ENCODE data around the gene KDM1B. TPM values are rescaled to one million over a fixed set of nuclear protein-coding genes. Genes with fewer than 3 reads are reported as not detected.
"Not testable (repeated sequence)": the region's sequence is repeated elsewhere in the genome, so short reads cannot be mapped to it uniquely, and the experiment has no call there.

The KDM1B gene
- total RNA-seq, 2 donors from 2014 or later = 7.7 to 10.0 TPM

DNA sequence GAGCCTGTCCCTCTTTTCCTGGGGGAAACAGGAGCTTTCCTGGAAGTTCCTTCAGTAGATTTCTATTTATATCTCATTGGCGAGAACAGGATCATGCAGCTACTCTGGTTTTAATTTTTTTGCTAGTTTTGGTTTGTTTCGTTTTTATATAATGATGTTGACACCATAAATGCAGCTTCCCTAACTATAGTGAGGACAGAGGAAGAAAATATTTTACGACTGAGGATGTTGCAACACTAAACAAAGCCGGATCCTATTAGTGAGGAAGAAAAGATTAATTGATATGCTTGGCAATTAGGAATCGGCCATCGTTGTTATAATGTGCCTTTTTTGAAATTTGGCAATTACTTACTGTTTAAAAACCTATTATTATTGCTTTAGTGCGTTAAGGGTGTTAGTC lies 16.6 kb downstream of the KDM1B start:
- ATAC-seq = no peak
- H3K36me3 Mint-ChIP-seq = peaks cover 26 to 35% of the 10 kb centered on the region in 2 donors

DNA sequence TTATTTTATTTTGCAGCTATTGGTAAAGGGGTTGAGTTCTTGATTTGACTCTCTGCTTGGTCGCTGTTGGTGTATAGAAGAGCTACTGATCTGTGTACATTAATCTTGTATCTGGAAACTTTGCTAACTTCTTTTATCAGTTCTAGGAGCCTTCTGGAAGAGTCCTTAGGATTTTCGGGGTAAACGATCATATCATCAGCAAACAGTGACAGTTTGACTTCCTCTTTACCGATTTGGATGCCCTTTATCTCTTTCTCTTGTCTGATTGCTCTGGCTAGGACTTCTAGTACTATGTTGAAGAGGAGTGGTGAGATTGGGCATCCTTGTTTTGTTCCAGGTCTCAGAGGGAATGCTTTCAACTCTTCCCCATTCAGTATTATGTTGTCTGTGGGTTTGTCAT lies 21.0 kb downstream of the KDM1B start:
- DNase-seq (ENCODE audit: low spot score in 2 of 2); ATAC-seq; H3K9me3 Mint-ChIP-seq; H3K27ac Mint-ChIP-seq: not testable (repeated sequence)
- H3K36me3 Mint-ChIP-seq = peaks cover 21 to 44% of the 10 kb centered on the region in 2 donors

More for the DNA sequence above, 16.6 kb downstream of the KDM1B start:
- DNase-seq (ENCODE audit: low spot score in 2 of 2) = no peak
- H3K27ac Mint-ChIP-seq = no peak overlapping the region
- peaks cover 0 to 6% of the 10 kb centered on the region in 2 donors for H3K9me3 Mint-ChIP-seq

DNA sequence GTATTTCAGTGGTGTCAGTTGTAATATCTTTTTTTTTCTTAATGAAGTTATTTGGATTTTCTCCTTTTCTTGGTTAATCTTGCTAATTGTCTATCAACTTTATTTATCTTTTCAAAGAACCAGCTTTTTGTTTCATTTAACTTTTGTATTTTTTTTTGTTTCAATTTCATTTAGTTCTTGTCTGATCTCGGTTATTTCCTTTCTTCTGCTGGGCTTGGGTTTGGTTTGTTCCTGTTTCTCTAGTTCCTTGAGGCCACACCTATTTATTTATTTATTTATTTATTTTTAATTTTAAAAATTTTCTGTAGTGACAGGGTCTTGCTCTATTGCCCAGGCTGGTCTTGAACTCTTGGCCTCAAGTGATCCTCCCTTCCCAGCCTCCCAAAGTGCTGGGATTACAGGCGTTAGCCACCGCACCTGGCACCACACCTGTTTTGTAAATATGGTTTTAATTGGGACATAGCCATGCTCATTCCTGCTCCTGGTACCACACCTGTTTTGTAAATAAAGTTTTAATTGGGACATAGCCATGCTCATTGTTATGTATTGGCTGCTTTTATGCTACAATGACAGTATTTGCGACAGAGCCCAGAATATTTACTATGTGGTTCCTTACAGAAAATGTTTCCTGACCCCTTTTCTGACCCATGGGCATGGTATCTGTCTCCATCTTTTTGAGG lies 22.2 kb downstream of the KDM1B start:
- DNase-seq (ENCODE audit: low spot score in 2 of 2) (no peak), ATAC-seq (no peak)
- peaks cover 0 to 6% of the 10 kb centered on the region in 2 donors for H3K9me3 Mint-ChIP-seq
- peaks cover 17 to 44% of the 10 kb centered on the region in 2 donors for H3K36me3 Mint-ChIP-seq
- no peak overlapping the region for H3K27ac Mint-ChIP-seq

DNA sequence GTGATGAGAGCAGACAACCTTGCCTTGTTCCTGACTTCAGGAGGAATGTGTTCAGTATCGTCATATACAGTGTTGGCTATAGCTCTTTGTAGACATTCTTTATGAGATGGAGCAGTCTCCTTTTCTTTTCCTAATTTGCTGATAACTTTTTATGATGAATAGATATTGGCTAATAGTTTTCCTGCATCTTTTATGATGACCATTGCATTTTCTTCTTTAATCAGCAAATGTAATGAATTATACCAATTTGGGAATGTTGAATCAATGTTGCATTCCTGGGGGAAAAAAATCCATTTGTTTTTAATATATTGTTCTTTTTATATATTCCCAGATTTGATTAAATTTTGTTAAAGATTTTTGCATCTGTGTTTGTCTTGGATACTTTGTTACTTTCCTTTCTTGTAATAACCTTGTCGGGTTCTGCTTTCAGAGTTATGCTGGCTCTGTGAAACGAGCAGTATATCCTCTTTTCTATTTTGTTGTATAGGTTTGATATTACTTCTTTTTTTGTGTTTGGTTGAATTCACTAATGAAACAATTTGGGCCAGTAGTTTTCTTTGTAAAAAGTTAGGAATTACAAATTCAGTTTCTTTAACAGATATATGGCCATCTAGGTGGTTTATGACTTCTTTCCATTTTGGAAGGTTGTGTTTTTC lies 23.9 kb downstream of the KDM1B start:
- no peak overlapping the region for H3K27ac Mint-ChIP-seq
- no peak for ATAC-seq
- peaks cover 22 to 44% of the 10 kb centered on the region in 2 donors for H3K36me3 Mint-ChIP-seq
- peaks cover 0 to 6% of the 10 kb centered on the region in 2 donors for H3K9me3 Mint-ChIP-seq
- DNase-seq (ENCODE audit: low spot score in 2 of 2) = no peak

DNA sequence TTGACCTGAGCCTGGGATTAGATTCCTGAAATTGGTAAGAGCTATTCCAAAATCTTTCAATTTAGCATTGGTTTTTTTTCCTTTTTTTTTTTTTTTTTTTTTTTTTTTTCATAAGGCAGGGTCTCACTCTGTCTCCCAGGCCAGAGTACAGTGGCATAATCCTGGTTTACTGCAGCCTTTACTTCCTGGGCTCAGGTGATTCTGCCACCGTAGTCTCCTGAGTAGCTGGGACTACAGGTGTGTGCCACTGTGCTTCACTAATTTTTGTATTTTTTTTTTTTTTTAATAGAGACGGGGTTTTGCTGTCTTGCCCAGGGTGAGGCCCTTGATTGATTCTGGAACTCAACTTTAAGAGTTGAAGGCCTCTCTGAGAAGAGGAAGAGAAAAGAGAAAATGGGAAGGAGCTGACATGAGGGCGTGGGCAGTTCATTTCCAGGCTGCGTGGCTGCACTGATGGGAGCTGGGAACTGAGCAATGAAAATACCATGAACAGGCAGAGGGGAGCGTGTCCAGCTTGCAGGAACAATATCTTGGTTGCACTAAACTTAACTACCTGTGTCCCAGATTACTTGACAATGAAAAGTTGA lies 24.6 kb downstream of the KDM1B start:
- H3K27ac Mint-ChIP-seq = no peak overlapping the region
- ATAC-seq = no peak
- no peak for DNase-seq (ENCODE audit: low spot score in 2 of 2)
- H3K36me3 Mint-ChIP-seq = peaks cover 17 to 40% of the 10 kb centered on the region in 2 donors
- peaks cover 0 to 6% of the 10 kb centered on the region in 2 donors for H3K9me3 Mint-ChIP-seq

DNA sequence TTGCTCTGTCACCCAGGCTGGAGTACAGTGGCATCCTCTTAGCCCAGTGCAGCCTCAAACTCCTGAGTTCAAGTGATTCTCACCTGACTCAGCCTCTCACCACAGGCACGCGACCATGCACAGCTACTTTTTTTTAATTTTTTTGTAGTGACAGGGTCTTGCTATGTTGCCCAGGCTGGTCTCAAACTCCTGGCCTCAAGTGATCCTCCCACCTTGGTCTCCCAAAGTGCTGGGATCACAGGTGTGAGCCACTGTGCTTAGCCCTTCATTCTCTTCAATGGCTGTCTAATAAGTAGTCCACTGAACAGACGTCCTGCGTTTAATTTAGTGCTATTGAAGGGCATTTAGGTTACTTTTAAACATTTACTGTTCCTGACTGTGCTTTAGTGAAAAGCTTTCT lies 27.3 kb downstream of the KDM1B start:
- DNase-seq (ENCODE audit: low spot score in 2 of 2) (no peak), ATAC-seq (no peak)
- Mint-ChIP-seq H3K36me3 (peaks cover 10 to 13% of the 10 kb centered on the region in 2 donors), H3K27ac (no peak overlapping the region), H3K9me3 (no peaks in the 10 kb centered on the region)

DNA sequence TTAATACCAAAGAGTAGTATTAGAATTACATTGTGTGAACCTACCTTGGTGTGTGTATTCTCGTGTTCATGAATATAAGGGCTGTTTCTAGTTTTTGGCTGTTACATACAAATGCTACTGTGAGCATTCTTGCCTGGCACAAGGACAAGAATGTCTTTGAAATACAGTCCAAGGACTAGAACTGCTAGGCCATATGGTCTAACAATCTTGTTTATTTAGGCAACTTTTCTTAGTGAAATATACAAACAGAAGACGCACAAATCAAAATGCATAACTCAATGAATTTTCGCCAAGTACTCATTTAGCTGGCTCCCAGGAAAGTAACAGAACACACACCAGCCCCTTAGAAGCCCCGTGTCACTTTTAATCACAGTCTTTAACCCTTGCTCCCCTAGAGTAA lies 28.5 kb downstream of the KDM1B start:
- ATAC-seq = no peak

DNA sequence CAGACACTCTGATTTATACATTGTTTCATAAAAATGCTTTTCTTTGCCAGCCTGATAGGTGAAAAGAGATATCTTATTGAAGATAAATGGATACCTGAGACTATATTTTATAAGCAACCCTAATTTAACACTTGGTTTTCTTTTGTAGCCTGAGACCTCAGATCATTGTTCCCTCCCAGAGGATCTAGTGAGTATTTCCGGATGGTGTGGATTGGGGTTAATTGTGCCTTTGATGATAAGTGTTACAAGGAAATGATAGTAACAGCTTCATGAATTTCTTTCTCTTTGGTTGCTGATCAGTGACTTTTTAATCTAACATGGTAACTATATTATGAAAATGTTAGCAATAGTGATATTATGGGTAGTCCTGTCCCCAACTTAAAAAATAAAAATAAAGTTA lies 30.4 kb downstream of the KDM1B start:
- DNase-seq (ENCODE audit: low spot score in 2 of 2) (no peak), ATAC-seq (no peak)
- Mint-ChIP-seq H3K9me3 (no peaks in the 10 kb centered on the region), H3K27ac (peak overlapping the region in 1 of 2 donors; percentile 55), H3K36me3 (peaks cover under 1 to 8% of the 10 kb centered on the region in 2 donors)

More for the DNA sequence above, 28.5 kb downstream of the KDM1B start:
- Mint-ChIP-seq H3K9me3 (no peaks in the 10 kb centered on the region), H3K36me3 (peaks cover 10% of the 10 kb centered on the region in 2 donors), H3K27ac (no peak overlapping the region)
- DNase-seq (ENCODE audit: low spot score in 2 of 2) = no peak

DNA sequence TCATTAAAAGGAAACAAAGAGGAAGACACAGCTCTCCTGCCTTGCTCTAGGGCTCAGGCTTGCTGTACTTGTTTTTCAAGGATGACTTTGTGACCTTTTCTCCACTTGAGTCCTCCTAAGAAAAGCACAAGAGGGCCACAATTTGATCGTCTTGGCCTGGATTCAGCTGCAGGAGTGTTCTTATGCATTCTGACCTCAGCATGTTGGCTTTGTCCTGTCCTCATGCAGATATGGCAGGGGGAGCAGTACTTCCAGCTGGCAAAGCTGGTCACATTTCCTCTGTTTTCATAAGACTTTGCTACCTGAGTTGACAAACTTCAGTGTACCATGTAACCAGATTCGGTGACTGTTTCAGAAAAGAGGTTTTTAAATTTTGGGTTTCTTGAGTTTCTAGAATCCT lies 30.8 kb downstream of the KDM1B start:
- DNase-seq (ENCODE audit: low spot score in 2 of 2) (no peak), ATAC-seq (no peak)
- no peak overlapping the region for H3K27ac Mint-ChIP-seq
- H3K36me3 Mint-ChIP-seq = peaks cover 0 to 5% of the 10 kb centered on the region in 2 donors
- H3K9me3 Mint-ChIP-seq = no peaks in the 10 kb centered on the region

DNA sequence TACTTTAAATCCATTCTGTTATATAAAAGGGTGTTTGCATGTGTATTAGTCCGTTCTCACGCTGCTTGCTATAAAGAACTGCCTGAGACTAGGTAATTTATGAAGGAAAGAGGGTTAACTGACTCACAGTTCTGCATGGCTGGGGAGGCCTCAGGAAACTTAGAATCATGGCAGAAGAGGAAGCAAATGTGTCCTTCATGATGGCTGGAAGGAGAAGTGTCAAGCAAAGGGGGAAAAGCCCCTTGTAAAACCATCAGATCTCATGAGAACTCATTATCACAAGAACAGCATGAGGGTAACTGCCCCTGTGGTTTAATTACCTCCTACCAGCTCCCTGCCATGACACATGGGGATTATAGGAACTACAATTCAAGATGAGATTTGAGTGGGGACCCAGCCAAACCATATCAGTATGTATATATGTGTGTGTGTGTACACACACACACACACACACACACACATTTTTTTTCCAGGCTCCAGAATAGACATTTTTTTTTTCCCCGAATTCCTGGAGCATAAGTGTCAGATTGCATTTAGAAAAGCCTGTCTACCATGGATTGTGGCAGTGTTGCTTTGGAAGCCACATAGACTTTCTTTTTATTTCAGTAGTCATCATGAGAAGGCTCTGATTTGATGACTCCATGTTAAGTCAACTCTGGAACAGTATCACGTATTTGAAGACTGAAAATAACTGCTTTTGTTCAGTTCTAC lies 31.5 kb downstream of the KDM1B start:
- no peak for DNase-seq (ENCODE audit: low spot score in 2 of 2)

DNA sequence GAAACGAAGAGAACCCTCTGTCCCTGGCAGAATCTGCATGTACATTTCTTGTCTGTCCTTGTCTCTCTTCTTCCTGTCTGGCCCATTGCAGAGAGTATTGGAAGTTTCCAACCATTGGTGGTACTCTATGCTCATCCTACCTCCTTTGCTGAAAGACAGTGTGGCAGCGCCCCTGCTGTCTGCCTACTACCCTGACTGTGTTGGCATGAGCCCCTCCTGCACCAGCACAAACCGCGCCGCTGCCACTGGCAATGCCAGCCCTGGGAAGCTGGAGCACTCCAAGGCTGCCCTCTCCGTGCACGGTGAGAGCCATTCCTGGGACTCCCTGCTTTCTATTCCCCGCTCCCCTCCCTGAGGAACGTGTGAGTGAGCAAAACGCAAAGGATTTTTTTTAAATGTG lies 32.5 kb downstream of the KDM1B start:
- H3K36me3 Mint-ChIP-seq = peaks cover 0 to 5% of the 10 kb centered on the region in 2 donors
- H3K9me3 Mint-ChIP-seq = no peaks in the 10 kb centered on the region
- no peak overlapping the region for H3K27ac Mint-ChIP-seq
- ATAC-seq = no peak
- DNase-seq (ENCODE audit: low spot score in 2 of 2) = no peak

More for the DNA sequence above, 31.5 kb downstream of the KDM1B start:
- Mint-ChIP-seq H3K36me3 (peaks cover 0 to 5% of the 10 kb centered on the region in 2 donors), H3K27ac (no peak overlapping the region), H3K9me3 (no peaks in the 10 kb centered on the region)
- ATAC-seq = no peak

DNA sequence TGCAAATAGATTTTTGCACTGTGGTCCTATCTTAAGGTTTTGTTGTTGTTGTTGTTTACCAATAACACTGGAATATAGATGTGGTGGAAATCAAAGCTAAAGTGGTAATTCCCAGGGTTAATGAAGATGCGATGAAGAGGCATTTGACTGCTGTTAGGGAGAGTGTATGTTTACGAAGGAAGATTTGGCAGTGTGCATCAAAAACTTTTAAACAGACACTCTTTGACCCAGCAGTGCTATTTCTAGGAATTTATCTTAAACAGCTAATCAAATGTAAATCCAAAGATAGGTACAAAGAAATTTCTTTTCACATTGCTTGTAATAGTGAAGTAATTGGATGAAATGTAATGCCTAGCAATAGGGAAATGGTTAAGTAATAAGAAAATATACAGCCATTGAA lies 34.0 kb downstream of the KDM1B start:
- no peaks in the 10 kb centered on the region for H3K36me3 Mint-ChIP-seq
- no peak for DNase-seq (ENCODE audit: low spot score in 2 of 2)
- no peaks in the 10 kb centered on the region for H3K9me3 Mint-ChIP-seq
- no peak for ATAC-seq
- no peak overlapping the region for H3K27ac Mint-ChIP-seq

DNA sequence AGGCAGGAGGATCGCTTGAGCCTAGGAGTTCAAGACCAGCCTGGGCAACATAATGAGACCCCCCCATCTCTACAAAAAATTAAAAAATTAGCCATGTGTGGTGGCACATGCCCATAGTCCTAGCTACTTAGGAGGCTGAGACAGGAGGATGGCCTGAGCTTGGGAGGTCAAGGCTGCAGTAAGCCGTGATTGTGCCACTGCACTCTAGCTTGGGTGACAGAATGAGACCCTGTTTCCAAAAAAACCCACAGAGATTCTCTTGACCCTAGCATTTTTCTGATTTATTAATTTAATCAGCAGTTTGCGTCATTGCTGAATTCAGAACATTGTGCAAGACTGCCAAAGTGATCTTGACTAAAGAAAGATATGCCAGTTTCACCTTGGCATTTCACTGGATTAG lies 36.8 kb downstream of the KDM1B start:
- ATAC-seq = no peak
- no peaks in the 10 kb centered on the region for H3K9me3 Mint-ChIP-seq
- peaks cover 0 to 3% of the 10 kb centered on the region in 2 donors for H3K36me3 Mint-ChIP-seq
- H3K27ac Mint-ChIP-seq = no peak overlapping the region
- no peak for DNase-seq (ENCODE audit: low spot score in 2 of 2)

DNA sequence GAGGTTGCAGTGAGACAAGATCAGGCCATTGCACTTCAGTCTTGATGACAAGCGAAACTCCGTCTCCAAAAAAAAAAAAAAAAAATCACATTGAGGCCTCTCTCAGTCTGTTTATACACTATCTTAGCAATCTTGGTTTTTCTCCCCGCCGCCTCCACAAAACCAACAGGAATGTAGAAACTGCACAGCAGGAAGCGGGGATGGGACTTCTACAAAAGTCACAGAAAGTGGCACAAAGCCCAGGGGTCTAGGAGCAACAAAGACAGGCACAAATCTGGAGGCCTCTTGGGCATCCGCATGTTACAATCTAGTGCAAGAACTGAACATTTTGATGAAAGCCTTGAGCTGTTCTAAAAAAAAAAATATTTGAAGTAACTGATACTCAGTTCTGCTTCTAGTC lies 48.6 kb downstream of the KDM1B start:
- Mint-ChIP-seq H3K27ac (no peak overlapping the region), H3K9me3 (no peaks in the 10 kb centered on the region), H3K36me3 (peaks cover 0 to 9% of the 10 kb centered on the region in 2 donors)
- no peak for DNase-seq (ENCODE audit: low spot score in 2 of 2)
- ATAC-seq = no peak

DNA sequence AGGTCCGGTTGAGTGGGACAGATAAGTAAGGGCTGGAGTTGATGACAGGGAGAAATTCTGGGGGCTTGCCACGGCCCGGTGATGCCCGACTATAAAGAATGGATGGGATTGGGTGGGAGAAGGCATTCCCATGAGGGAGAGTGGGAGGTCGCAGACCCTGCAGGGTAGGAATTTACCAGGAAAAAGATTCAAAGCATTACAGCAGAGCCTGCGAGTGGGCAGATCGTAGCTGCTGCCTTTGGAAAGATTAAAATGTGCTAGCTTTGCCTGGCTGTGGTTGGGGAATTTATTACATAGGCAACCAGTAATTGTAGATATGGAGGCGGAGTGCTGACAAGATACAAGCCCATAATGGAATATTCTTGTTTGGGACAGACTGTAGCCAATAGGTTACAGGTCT lies 49.5 kb downstream of the KDM1B start:
- ATAC-seq (no peak), DNase-seq (ENCODE audit: low spot score in 2 of 2) (no peak)
- Mint-ChIP-seq H3K9me3 (no peaks in the 10 kb centered on the region), H3K27ac (no peak overlapping the region), H3K36me3 (peaks cover 0 to 9% of the 10 kb centered on the region in 2 donors)

DNA sequence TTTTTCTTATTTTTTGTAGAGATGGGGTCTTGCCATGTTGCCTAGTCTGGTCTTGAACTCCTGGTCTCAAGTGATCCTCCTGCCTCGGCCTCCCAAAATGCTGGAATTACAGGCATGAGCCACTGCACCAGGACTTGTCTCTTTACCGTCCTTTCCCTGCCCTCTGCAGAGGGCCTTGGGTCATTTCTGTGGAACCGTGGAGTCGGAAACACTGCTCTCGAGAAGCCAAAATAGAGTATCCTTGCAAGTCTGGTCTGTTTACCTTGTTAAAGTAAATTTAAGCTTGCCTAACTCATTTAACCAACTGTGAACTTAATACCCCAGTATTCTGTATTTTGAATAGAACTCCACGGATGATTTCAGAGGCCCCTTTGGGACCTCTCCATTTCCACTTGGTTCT lies 51.4 kb downstream of the KDM1B start:
- no peak for ATAC-seq
- H3K9me3 Mint-ChIP-seq = no peaks in the 10 kb centered on the region
- DNase-seq (ENCODE audit: low spot score in 2 of 2) = no peak
- H3K27ac Mint-ChIP-seq = no peak overlapping the region
- peaks cover 0 to 4% of the 10 kb centered on the region in 2 donors for H3K36me3 Mint-ChIP-seq

DNA sequence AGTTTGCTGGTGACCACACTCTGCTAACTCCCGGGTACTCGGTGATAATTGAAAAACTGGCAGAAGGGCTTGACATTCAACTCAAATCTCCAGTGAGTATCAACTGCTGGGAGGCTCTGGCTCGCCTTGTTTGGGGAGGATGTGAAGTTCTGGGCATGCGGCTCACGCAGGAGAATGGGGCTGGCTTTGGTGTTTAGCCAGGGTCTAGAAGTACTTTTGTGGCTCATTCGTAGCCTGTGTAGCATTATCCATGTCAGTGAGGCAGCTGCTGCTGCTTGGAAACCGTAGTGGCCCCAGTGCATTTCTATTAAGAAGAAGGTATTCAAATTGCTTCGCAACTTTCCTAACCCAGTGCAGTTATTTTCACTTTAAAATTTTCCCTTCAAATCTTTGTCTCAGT lies 52.2 kb downstream of the KDM1B start:
- ATAC-seq (no peak), DNase-seq (ENCODE audit: low spot score in 2 of 2) (no peak)
- Mint-ChIP-seq H3K36me3 (no peaks in the 10 kb centered on the region), H3K27ac (no peak overlapping the region), H3K9me3 (no peaks in the 10 kb centered on the region)

Data from activated naive CD4-positive, alpha-beta T cell treated with anti-CD3 and anti-CD28 coated beads, Interleukin-2, amount 50 U/mL, for 72 hours (primary cell).